Measurements from ENCODE around the gene ITGA6.

The ITGA6 gene

DNA sequence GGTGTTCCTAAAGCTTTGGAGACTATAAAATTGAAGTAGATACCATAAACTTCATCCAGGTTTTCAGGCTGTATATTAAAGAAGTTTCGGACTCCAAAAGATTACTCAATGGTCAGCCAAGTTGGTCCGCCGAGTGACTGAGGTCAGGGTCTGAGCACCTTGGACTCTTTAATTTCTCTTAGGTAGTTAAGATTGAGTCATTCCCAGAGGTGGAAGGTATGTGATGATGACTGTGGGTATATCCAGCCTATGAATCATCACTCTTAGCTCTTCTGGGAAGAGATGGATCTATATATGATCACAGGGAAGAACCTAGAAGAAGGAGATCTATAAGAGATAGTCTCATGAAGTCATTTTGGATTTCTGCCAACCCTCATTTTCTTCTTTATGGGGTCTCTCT is 3.3 kb downstream of the ITGA6 start:
- CTCF ChIA-PET = no interaction called here
- TF ChIP-seq ELF4 (IDR thresholded peaks at IDR 0.05) = no peak
- TF ChIP-seq SUZ12 (IDR thresholded peaks at IDR 0.05) = no peak
- no peak for TF ChIP-seq FOXK2 (IDR thresholded peaks at IDR 0.05)
- no peak for TF ChIP-seq PKNOX1 (IDR thresholded peaks at IDR 0.05)
- no peak for TF ChIP-seq ZNF384 (IDR thresholded peaks at IDR 0.05)
- no peak for TF ChIP-seq BHLHE40 (IDR thresholded peaks at IDR 0.05; ENCODE audit: borderline replicate concordance)
- TF ChIP-seq TARDBP (IDR thresholded peaks at IDR 0.05) = no peak
- TF ChIP-seq NFRKB (IDR thresholded peaks at IDR 0.05) = no peak
- no peak for TF ChIP-seq FOXM1 (IDR thresholded peaks at IDR 0.05; ENCODE audit: borderline replicate concordance)
- no peak for TF ChIP-seq FOXA1 (IDR thresholded peaks at IDR 0.05)
- TF ChIP-seq L3MBTL2 (conservative IDR thresholded peaks at IDR 0.05) = no peak
- TF ChIP-seq HDGF (IDR thresholded peaks at IDR 0.05; ENCODE audit: borderline replicate concordance) = no peak
- TF ChIP-seq LEF1 (IDR thresholded peaks at IDR 0.05; ENCODE audit: borderline replicate concordance) = no peak
- TF ChIP-seq CTBP1 (IDR thresholded peaks at IDR 0.05; ENCODE audit: borderline replicate concordance) = no peak
- POLR2A ChIA-PET = interaction anchor here (3.5 kb wide), 1 partner anchor 11 kb away, joined by 17 read pairs; no protein-coding TSS in a partner anchor
- no peak for DNase-seq (ENCODE audit: extremely low spot score)

GRCh38 chr2:172431463-172431862 is 4.1 kb downstream of the ITGA6 start:
- no peak for DNase-seq (ENCODE audit: extremely low spot score)
- POLR2A ChIA-PET = interaction anchor here (3.5 kb wide), 1 partner anchor 10 kb away, joined by 17 read pairs; no protein-coding TSS in a partner anchor
- TF ChIP-seq FOXA1 (IDR thresholded peaks at IDR 0.05) (no peak), ELF4 (IDR thresholded peaks at IDR 0.05) (no peak), NFRKB (IDR thresholded peaks at IDR 0.05) (no peak), SP1 (IDR thresholded peaks at IDR 0.05) (no peak), PKNOX1 (IDR thresholded peaks at IDR 0.05) (no peak), CTBP1 (IDR thresholded peaks at IDR 0.05; ENCODE audit: borderline replicate concordance) (no peak), HDGF (IDR thresholded peaks at IDR 0.05; ENCODE audit: borderline replicate concordance) (no peak), ZNF384 (IDR thresholded peaks at IDR 0.05) (no peak), LEF1 (IDR thresholded peaks at IDR 0.05; ENCODE audit: borderline replicate concordance) (no peak), BHLHE40 (IDR thresholded peaks at IDR 0.05; ENCODE audit: borderline replicate concordance) (no peak), FOXM1 (IDR thresholded peaks at IDR 0.05; ENCODE audit: borderline replicate concordance) (no peak), FOXK2 (IDR thresholded peaks at IDR 0.05) (no peak), ARNT (IDR thresholded peaks at IDR 0.05) (no peak), TARDBP (IDR thresholded peaks at IDR 0.05) (no peak)
- CTCF ChIA-PET = interaction anchor here (0.6 to 0.9 kb wide), 2 partner anchors 31 to 123 kb away, joined by 3 read pairs; no protein-coding TSS in a partner anchor

- DNase-seq (ENCODE audit: extremely low spot score) = no peak
- ChIA-PET POLR2A (interaction anchor here (3.5 kb wide), 1 partner anchor 10 kb away, joined by 17 read pairs; no protein-coding TSS in a partner anchor), CTCF (interaction anchor here (0.9 kb wide), 1 partner anchor 30 kb away, joined by 3 read pairs; no protein-coding TSS in a partner anchor)
- TF ChIP-seq BHLHE40 (IDR thresholded peaks at IDR 0.05; ENCODE audit: borderline replicate concordance) (no peak), FOXK2 (IDR thresholded peaks at IDR 0.05) (no peak), ARNT (IDR thresholded peaks at IDR 0.05) (no peak), FOXA1 (IDR thresholded peaks at IDR 0.05) (no peak), HDGF (IDR thresholded peaks at IDR 0.05; ENCODE audit: borderline replicate concordance) (no peak), FOXM1 (IDR thresholded peaks at IDR 0.05; ENCODE audit: borderline replicate concordance) (no peak), L3MBTL2 (conservative IDR thresholded peaks at IDR 0.05) (no peak), PKNOX1 (IDR thresholded peaks at IDR 0.05) (no peak), ELF4 (IDR thresholded peaks at IDR 0.05) (no peak), SP1 (IDR thresholded peaks at IDR 0.05) (no peak), SUZ12 (IDR thresholded peaks at IDR 0.05) (no peak), CTBP1 (IDR thresholded peaks at IDR 0.05; ENCODE audit: borderline replicate concordance) (no peak), ZNF384 (IDR thresholded peaks at IDR 0.05) (no peak), NFRKB (IDR thresholded peaks at IDR 0.05) (no peak), LEF1 (IDR thresholded peaks at IDR 0.05; ENCODE audit: borderline replicate concordance) (no peak), TARDBP (IDR thresholded peaks at IDR 0.05) (no peak)
These were observed 4.6 kb downstream of the ITGA6 start for GRCh38 chr2:172431993-172432392.

DNA sequence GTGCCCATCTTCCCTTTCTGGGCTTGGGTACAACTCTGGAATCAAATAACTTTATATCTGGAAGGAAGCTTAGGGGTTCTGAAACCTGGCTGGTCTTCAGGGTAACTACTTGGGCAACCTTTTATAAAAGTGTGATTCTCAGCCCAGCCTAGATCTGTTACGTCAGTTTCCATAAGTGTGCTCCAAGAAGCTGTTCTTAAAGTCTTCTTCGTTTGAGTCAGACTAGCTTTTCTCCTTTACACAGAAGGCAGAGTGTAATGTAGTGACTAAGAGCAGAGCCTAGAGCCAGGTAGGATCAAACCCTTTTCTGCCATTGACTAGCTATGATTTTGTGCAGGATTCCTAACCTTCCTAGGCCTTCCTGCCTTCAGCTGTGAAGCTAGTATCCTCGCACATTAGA is 5.8 kb downstream of the ITGA6 start:
- ChIA-PET POLR2A (interaction anchor here (1.1 kb wide), 1 partner anchor 9 kb away, joined by 3 read pairs; no protein-coding TSS in a partner anchor), CTCF (interaction anchor here (0.5 kb wide), 1 partner anchor 1412 kb away, joined by 4 read pairs; no protein-coding TSS in a partner anchor)
- no peak for DNase-seq (ENCODE audit: extremely low spot score)
- TF ChIP-seq NFRKB (IDR thresholded peaks at IDR 0.05) = no peak
- no peak for TF ChIP-seq FOXA1 (IDR thresholded peaks at IDR 0.05)
- TF ChIP-seq BHLHE40 (IDR thresholded peaks at IDR 0.05; ENCODE audit: borderline replicate concordance) = no peak
- no peak for TF ChIP-seq TARDBP (IDR thresholded peaks at IDR 0.05)
- TF ChIP-seq CTBP1 (IDR thresholded peaks at IDR 0.05; ENCODE audit: borderline replicate concordance) = no peak
- TF ChIP-seq L3MBTL2 (conservative IDR thresholded peaks at IDR 0.05) = no peak
- TF ChIP-seq SP1 (IDR thresholded peaks at IDR 0.05) = no peak
- TF ChIP-seq ELF4 (IDR thresholded peaks at IDR 0.05) = no peak
- TF ChIP-seq FOXK2 (IDR thresholded peaks at IDR 0.05) = no peak
- TF ChIP-seq FOXM1 (IDR thresholded peaks at IDR 0.05; ENCODE audit: borderline replicate concordance) = no peak
- TF ChIP-seq SUZ12 (IDR thresholded peaks at IDR 0.05) = no peak
- TF ChIP-seq LEF1 (IDR thresholded peaks at IDR 0.05; ENCODE audit: borderline replicate concordance) = no peak
- TF ChIP-seq ARNT (IDR thresholded peaks at IDR 0.05) = no peak
- no peak for TF ChIP-seq ZNF384 (IDR thresholded peaks at IDR 0.05)
- no peak for TF ChIP-seq PKNOX1 (IDR thresholded peaks at IDR 0.05)
- TF ChIP-seq HDGF (IDR thresholded peaks at IDR 0.05; ENCODE audit: borderline replicate concordance) = no peak

Data from HEK293T (cell line).